Subcutaneous preadipocyte (primary cell): Measurements from ENCODE around the gene ENOSF1. TPM values are rescaled to one million over a fixed set of nuclear protein-coding genes. Genes with fewer than 3 reads are reported as not detected.

ENCODE experiments used
- total RNA-seq: library from RNA; depleted of rRNA; stranded (reverse); fragments of >200 nt; gene quantifications from 2 replicates; pipeline ENCODE4 v1.2.3, GENCODE V29; 2012

The ENOSF1 gene, protein sequence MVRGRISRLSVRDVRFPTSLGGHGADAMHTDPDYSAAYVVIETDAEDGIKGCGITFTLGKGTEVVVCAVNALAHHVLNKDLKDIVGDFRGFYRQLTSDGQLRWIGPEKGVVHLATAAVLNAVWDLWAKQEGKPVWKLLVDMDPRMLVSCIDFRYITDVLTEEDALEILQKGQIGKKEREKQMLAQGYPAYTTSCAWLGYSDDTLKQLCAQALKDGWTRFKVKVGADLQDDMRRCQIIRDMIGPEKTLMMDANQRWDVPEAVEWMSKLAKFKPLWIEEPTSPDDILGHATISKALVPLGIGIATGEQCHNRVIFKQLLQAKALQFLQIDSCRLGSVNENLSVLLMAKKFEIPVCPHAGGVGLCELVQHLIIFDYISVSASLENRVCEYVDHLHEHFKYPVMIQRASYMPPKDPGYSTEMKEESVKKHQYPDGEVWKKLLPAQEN
- 42.6 and 62.8 TPM in 2 replicates for total RNA-seq

DNA sequence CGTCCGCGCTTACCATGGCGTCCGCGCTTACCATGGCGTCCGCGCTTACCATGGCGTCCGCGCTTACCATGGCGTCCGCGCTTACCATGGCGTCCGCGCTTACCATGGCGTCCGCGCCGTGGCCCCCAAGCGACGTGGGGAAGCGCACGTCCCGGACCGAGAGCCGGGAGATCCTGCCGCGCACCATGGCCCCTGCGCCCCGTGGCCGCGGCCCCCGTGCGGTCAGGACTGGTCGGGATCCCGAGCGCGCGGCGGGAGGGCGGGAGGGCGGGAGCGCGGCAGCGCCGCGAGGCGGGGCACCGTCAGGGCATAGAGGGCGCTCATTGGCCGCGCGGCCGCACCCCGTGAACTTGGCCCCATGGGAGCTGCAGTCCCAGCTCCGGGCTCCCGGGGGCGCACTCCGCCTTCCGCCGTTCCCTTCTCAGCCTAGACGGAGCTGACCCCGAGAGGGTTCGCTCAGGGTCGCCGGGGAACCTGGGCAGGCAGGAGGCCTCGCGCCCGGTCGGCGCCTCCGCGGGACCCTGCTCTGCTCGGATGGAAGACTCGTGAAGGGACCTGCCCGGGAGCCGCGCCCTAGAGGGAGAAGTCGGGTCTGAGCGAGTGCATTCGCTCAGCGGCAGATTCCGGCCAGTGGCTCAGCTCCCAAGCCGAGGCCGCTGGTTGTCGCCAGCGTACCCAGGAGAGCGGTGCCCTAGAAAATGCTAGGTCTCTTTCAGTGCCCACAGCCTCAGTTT, at the start of gene ENOSF1:
TSS of gene ENOSF1 (minus strand) at position 230 of the 734 bp plus-strand sequence. CDS start at position 187, 43 bp downstream.

DNA sequence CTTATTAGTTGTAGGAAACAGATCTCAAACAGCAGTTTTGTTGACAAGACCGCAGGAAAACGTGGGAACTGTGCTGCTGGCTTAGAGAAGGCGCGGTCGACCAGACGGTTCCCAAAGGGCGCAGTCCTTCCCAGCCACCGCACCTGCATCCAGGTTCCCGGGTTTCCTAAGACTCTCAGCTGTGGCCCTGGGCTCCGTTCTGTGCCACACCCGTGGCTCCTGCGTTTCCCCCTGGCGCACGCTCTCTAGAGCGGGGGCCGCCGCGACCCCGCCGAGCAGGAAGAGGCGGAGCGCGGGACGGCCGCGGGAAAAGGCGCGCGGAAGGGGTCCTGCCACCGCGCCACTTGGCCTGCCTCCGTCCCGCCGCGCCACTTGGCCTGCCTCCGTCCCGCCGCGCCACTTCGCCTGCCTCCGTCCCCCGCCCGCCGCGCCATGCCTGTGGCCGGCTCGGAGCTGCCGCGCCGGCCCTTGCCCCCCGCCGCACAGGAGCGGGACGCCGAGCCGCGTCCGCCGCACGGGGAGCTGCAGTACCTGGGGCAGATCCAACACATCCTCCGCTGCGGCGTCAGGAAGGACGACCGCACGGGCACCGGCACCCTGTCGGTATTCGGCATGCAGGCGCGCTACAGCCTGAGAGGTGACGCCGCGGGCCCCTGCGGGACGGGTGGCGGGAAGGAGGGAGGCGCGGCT, 55.0 kb downstream of the ENOSF1 start, which contains the start of gene TYMS:
TSS of gene TYMS (plus strand) at position 343 of the 690 bp plus-strand sequence. CDS start at position 433, 90 bp downstream.

Other genes with a start within 250 kb of the ENOSF1 start
- gene COLEC12, start 211.9 kb downstream of the ENOSF1 start, total RNA-seq = 92.6 and 115 TPM in 2 replicates
- not detected in 2 replicates for gene CETN1, start 132.2 kb downstream of the ENOSF1 start, total RNA-seq
- not detected in 2 replicates for gene CLUL1, start 115.6 kb downstream of the ENOSF1 start, total RNA-seq
- 20.9 and 25.7 TPM in 2 replicates for gene TYMS, start 55.0 kb downstream of the ENOSF1 start, total RNA-seq
- 81.9 and 109 TPM in 2 replicates for gene YES1, start 99.6 kb upstream of the ENOSF1 start, total RNA-seq
- not detected in 2 replicates for gene ADCYAP1, start 192.2 kb upstream of the ENOSF1 start, total RNA-seq